Inflammatory macrophage (primary cell): ENCODE measurements around the gene CTIF.

ENCODE experiments used
- DNase-seq, 2 donors: peaks; one replicate each; pipeline ENCODE4 v3.0.0-alpha.2; 2020 to 2022

CTIF gene

DNA sequence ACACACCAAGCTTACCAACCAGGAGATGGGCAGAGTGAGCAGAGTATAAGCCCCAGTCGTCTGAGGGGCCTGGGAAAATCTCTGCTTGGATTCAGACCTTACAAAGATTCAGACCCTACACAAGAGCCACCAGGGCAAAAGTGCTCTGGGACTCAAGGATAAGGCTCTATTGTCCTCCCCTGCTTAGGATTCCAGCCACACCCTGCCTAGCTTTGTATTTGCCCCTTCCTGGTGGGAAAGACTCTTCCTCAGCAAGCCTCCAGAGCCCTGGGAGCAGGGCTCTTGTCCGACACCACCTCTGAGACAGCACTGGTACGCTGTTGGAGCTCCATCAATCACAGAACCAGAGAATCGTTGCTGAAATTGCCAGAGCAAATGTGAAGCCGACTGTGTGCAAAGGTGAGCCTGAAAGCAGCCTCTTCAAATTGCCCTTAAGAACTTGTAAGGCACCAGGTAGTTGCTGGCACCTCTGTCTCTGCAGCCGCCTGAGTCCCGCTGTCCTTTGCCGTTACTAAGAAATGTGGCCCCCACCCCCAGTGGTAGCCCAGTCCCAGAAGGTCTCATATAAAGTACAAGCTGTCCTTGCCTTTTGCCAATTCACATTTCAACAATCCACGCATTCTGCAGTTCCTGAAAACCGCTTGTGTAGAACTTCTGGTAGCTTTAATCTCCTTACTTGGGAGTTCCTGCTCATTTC, 148.7 kb downstream of the CTIF start:
- no peak for DNase-seq

DNA sequence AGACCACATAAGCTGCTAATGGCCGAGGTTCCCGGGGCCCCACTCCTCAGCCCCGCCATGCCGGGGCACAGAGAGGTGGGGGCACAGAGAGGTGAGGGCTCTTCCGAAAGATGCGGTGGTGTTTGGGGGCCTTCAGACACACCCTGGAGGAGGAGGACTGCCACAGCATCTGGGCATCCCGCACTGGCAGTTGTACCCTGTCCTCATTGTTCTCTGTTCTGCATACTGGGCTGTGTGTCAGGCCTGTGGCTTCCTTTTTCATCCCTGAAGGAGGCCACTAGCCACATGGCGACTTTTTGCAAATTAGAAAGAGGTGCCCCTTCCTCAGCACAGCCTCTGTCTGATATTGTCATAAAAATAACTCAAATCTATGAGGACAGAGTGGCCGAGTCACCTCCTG, 150.1 kb downstream of the CTIF start:
- no peak for DNase-seq

DNA sequence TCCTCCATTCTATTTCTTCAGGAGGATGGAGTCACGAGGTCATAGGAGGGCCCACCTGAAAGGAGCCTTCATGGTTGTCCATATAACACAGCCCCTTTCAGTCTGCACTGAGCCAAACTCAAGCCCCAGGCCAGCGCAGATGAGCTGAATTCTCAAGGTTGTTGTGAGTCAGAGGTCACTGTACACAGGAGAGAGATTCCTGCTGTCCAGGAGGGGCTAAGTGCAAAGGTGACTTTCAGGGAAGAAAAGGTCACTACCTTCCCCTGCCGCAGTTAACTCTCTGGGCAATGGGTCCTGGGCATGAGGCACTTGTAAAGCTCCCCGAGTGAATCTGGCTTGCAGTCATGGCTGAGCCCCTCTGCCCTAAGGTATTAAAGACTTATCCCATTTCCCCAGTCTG, 150.7 kb downstream of the CTIF start:
- DNase-seq = no peak

DNA sequence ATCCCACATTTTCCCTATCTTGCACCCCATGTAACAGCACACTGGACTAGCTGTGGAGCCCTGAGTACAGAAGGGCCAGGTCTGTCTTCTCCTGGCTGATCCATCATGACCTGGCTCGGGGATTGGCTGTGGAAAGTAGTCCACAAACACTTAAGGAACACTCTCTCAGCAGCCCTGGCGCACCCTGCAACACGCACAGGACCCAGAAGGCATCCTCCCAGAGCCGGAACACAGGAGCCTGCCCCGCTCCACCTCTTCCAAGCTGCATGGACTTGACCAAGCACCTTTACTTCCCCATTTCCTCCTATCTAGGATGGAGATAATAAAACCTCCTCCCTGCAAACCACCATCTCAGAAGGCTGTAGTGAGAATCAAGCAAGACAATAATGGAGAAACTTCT, 151.7 kb downstream of the CTIF start:
- DNase-seq = no peak

DNA sequence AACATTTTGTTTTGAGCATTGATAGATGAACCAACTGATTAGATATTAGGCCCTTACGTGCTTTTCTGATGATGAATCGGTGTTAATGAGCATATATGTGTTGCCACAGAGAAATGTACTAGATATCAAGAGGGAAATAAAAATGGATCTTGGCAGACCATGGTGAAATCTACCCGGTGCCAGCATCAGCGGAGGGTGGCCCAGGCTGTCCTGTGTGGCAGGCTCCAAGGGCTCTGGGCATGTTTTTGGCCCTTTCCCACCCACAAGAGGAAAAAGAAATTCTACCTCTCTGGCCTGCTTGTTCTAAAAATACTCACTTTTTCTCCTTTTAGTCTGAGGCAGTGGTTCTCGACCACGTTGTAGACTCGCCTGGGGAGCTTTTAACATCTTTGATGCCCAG, 154.2 kb downstream of the CTIF start:
- no peak for DNase-seq

DNA sequence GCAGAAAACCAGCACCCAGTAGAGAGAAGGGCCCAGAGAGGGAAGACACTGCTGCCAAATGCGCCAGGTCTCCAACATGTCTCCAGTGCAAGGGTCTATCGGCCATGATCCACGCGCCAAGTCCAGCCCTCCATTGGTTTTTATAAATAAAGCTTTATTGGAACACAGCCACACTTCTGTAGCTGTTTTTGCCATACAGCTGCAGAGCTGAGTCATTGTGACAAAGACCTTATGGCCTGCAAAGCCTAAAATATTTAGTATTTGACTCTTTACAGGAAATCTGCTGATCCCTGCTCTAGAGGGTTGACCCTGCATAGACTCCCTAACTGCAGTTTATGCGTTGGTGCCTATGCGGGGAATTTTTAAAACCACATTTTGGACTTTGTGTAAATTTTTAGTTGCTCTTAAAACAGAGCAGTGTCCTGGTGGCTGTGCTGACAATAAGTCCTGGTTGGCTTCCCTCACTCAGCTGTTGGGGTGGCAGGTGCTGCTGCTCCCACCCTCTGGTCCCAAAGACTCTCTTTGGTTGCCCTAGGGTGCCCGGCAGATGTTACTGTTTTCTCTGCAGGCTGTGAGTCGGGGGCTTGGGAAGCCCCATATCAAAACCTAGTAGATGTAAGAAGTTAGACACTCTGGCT, 154.9 kb downstream of the CTIF start:
- DNase-seq = no peak

DNA sequence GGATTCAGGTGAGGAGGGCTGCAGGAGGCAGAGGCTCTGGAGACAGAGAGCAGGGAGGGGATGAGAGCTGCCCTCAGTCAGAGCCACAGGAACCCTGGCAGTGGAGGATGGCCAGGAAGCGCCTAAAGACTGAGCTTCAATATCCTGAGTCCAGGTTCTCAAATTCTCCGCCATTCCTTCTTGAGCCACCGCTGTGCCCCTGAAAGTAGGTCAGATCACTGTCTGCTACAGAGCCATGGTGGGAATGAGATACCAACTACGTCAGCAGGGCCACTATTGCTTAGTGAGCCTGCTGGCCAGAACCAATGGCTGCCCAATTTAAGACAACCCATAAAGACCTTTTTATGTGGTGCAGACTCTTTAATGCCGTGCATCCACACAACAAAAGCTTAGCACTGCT, 155.5 kb downstream of the CTIF start:
- no peak for DNase-seq

DNA sequence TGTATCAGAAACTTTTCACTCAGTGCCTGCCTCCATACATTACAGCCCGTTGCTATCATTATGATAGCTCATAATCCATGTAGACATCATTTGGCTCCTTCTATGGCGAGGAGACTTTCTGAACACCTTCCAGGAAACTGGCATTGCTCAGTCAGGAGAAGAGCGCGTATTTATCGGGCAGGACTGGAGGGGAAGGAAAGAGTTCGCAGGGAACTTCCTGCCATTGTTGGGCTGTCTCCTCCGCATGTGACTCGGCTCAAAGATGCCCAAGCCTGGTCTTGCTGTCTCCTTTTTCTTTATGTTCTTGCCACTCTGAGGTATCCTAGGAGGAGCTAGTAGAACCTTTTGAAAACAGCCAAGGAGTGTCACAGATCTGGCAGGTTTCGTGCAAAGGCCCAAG, 156.8 kb downstream of the CTIF start:
- no peak for DNase-seq

DNA sequence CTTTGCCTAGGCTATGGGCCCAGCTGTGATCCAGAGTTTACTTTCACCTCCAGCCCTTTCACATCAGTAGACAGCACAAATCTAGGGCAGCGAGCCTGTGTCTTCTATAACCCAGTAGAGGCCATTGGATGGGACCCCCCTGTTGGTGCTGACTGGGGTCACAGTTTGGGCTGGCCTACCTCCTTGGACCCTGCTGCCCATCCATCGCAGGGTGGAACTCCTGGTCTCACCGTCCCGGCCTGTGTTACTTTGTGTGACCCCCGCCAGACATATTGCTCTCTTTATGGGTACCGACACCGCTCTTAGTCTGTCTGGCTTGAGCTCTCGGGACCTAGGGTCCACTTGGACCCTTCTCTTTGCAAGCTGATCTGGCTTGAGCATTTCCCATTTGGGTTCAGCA, 157.4 kb downstream of the CTIF start:
- no peak for DNase-seq

DNA sequence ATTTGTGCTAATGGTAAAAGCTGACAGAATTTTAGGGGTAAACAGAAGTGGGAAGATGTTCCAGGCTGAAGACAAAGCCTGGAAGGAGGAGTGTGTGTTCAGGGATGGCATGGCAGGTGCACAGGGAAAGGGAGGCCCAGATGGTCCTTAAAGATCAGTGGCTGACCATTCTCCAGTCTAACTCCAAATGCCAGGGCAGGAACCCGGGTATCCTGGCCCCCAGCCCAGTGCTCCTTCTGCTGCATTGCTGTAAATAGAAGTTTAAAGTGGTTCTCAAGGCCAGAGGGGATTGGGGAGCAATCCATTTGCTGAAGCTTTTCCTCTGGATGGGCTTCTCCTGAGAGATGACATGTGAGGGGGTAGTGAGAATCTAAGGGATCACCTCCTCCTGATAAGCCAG, 158.6 kb downstream of the CTIF start:
- no peak for DNase-seq

DNA sequence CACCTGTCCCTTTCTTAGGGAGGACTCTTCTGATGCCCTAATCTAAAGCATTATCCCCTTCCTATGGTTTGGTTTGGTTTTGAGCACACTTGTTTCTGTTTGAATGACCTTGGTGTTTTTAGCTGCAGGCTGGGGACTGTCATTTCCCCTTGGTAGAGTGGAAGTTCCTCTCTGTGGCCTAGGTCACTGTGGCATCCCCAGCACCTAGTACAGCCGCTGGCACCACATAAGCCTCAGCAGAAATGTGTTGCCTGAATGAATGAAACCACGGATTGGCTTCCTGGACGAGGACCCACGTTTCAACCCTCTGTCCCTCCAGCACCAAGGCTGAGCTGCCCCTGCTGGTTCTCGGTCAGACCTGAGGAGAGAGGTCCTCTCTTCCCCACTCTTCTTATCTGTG, 159.9 kb downstream of the CTIF start:
- peak; percentile 9 to 45 for DNase-seq

DNA sequence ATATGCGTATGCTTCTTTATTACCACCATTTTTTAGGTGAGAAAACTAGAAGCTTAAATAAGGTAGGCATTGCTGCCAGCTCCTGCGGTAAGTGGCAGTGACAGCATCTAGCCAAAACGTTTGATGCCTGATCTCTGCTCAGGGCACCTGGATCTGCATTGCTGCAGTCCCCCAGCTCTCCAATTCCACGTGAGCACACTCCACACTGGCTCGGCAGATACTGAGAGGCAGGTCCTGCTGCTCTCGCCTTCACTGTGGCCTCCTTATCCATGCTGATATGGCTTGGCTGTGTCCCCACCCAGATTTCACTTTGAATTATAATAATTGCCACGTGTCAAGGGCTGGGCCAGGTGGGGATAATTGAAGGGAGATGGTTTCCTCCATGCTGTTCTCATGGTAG, 160.9 kb downstream of the CTIF start:
- no peak for DNase-seq

DNA sequence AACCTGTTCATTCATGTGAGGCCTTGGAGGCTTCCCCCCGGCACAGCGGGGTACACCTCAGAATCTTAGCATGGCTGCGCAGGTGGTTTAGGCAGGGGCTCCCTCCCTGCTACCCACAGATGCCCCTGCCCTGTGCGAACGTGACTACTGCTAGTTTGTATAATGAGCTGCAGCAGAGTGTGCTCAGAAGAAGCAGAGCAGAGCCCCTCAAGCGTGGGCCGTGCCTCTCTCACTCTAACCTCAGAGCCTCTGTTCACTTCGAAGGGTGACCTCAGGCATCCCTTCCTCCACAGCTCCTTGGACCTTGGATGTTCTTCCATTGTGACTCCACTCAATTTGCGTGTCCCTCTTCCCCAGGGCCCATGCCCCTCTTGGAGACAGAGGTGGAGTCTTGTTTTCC, 161.6 kb downstream of the CTIF start:
- DNase-seq = no peak

DNA sequence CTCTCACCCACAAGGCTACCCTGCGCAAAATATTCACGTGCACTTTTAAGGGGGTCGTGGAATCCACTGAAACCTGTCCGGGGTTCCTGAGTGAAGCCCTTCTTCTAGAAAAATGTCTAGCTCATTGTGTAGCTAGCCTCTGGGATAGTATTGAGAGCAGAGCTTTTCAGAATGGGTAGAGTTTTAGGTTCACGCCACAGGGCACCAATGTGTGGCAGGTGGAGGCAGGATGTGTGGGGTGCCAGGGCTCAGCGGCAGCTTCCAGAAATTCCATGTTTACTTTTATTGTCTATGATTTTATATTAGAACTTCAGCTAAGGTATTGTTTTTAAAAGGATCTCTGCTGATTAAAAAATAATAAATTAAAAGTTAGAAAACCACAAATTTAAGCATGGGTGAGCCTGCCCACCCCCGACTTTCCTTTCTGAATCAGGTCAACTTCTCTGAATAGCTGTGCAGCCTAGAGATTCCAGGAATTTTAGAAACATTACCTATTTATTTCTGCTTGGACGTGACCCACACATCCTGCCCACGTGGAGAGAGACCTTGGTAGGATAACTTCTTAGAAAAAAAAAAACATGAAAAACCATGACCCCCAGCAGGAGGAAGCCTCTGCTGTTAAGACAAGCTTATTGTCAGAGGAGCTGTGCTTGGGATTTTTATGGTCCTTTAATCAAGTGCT, 163.7 kb downstream of the CTIF start:
- DNase-seq = no peak

DNA sequence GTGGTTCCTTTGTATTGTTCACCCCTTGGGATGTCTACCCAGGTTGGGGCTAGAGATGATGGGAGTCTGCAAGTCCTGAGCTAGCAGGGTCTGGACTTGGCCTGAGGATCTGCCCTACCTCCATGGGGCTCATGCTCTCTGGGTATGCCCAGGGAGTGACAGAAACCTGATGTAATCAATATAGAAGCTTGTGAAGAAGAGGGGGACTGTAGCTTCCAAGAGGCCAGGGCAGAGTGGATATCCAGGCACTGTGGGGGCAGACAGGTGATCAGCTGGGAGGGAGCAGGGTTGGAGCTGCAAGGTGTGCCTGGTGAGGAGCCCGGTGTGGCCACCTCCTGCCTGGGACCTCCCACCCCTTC, 164.2 kb downstream of the CTIF start:
- no peak for DNase-seq

DNA sequence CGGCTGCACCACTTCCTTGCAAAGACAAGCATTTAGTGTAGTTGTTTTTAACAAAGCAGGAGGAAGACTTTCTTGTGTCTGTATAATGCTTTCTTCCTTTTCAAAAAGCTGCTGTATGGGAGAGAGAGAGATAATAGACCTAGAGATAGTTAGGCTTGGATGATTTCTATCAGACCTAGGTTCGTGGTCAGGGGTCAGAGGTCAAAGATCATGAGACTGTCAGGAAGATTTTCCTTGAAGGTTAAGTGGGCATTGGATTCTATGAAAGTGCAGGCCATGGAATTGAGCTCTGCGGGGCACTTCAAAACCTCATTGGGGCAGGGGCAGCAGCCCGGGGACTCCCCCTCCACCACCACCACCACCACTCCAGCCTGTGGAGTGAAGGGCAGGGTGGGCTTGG, 164.6 kb downstream of the CTIF start:
- no peak for DNase-seq

DNA sequence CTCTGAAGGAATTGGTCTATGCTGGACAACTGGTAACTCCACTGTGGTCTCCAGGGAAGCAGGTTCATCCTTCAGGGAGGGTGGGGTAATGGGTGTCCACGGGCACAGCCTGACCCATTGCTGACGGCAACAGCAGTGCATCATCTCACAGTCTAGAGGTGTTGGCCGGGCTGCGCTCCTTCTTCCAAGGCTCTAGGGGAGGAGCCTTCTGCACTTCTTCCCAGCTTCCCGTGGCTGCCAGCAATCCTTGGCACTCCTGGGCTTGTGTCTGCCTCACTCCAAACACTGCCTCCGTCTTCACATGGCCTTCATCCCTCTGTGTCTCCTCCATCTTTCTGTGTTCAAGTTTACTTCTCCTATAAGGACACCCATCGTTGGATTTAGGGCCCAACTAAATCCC, 166.2 kb downstream of the CTIF start:
- no peak for DNase-seq

DNA sequence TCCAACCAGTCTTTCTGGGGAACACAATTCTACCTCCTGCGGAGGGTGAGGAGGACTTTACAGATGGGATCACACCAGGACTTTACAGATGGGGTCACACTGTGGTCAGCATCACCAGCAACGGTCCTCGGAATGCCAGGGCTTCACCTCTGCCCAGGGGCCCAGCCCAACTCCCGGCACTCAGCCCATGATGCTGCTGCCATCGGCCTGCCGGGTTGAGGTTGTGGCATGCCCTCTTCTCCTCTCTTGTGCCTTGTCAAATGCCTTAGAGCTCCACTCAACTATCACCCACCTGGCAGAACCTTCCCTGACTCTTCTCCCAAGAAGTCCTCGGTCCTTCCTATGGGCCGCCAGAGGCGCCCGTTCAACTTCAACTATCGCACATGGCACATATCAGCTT, 166.7 kb downstream of the CTIF start:
- DNase-seq = no peak

DNA sequence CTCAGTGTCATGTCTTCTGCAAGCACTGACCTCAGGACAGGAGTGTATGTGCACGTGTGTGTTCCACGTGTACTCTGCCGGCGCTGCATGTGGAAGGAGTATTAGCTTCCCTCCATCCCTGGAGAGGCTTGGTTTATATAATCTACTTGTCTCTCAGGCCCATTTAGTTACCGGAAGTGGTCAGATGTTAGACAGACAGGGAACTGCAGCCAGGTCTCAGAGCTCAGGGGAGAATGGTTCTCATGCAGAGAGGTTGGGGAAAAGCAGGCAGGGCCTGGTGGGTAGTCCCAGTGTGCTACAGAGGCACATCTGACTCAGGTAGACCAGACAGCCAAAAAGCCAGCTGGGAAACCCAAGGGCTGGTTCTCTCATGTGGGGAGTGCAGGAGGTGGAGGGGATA, 167.9 kb downstream of the CTIF start:
- no peak for DNase-seq

DNA sequence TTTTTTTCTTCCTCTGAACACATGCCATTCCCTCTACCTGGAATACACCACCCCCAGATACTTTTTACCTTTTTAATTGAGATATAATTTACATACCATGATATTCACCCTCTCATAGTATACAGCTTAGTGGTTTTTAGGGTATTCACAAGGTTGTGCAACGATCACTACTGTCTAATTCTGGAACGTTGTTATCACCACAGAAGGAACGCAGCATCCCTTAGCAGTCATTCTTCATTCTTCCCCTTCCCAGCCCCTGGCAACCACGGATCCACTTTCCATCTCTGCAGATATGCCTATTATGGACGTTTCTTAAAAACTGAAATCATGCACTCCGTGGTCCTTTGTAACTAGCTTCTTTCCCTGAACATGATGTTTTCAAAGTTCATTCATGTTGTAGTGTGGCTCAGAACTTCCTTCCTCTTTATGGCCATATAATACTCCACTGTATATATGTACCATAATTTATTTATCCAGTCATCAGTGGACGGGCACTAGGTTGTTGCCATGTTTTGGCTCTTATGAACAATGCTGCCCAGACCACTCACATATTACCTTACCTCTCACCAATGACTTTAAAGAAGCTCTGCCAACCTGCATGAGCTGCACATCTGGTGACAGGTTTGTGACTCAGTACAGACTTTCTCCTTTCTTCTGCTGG, 168.9 kb downstream of the CTIF start:
- no peak for DNase-seq

DNA sequence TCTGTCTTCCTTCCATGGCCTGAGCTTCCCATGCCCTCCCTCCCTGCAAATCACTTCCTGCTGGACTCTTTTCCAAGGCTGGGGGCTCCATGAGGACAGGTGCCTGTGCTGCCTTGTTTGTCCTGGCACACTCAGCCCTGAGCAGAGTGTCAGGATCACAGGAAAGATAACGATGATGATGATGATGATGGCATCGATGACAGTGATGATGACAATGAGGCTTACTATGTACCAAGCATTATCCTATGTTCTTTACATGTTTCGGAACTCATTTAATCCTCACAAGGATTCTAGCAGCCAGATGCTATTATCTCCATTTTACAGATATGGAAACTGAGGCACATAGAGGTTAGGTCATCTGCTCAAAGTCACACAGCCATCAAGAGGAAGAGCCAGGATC, 170.0 kb downstream of the CTIF start:
- DNase-seq = no peak

DNA sequence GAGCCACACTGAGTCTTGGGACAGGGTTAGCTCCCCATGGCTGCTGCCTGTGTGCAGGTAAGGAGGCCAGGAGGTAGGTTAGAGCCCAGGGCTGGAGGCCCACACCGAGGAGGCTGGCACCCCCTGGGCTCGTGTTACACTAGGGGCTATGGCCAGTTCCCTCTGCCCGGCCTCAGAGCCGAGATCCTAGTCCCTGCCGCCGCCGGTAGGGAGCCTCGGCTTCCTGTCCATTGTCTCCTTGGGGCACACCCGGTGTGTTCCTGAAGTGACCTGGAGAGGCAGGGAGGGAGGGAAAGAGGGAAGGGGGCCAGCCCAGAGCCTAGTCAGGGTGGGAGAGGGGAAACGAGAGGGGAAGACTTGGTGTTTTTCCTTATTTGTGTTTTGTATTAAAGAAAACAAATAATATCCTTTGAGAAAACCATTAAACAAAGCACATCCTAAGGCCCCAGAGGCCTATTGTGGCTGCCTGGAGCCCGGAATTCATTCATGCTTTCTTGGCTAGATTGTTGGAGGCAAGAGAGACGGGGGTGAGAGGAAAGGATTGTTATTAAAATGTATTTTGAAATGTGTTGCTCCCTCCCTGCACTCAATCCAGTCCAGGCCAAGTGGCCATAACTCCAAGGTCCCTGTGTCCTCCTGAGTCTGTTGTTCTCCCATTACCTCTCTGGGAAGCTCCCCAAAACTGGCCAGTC, 170.7 kb downstream of the CTIF start:
- DNase-seq = no peak
